LNCaP clone FGC (cell line): ENCODE data around the gene PIGU.

ENCODE experiments used
- DNase-seq: peaks from one replicate; pipeline ENCODE4 v3.0.0-alpha.2; 2011; ENCODE audit warnings: low read depth
- H3K4me3 ChIP-seq: 2 replicates; pipeline ENCODE4 v1.5.1; 2011; ENCODE audit warnings: mild to moderate bottlenecking, low read depth, low read length, control low read depth
- TF ChIP-seq, protein P1 (sequence below): IDR thresholded peaks from 2 replicates; pipeline ENCODE4 v1.5.1; 2012; ENCODE audit warnings: mild to moderate bottlenecking; ENCODE audit not compliant: control insufficient read depth, insufficient read depth; ENCODE audit errors: extremely low read depth

Gene PIGU

DNA sequence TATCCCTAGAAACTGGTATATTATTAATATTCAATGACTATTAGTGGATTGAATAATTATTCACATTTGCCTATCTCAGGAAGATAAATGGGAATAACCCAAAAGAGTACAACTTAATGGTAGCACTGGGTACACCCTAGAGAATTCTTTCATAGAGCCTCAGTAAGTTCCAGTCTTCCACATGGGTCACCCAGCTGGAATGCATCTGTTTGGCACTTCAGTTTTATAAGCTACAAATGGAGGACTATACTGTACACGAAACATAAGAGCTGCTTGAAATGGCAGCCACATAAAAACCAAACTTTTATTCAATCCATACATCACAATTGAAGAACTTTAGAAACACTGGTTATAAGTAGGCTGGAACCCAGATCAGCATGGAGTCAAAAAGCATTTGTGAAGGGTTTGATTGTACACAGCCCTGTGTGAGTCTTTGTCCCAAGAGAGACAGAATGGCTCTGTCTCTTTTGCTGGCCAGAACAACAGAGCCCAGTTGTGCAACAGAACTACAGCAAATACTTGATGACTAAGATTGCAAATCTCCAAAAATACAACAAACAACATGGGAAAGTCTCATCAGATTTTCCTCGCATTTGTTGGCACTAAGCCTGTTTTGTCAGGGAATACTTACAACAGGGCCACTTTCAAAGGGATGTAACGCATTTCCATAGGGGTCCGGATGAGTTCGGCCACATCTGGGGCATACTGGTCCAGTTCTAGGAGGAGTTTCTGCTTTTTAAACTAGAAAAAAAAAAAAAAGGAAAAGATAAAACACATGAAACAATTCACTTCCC is 39.5 kb downstream of the PIGU start:
- no peak overlapping the region for H3K4me3 ChIP-seq
- TF ChIP-seq, protein P1, sequence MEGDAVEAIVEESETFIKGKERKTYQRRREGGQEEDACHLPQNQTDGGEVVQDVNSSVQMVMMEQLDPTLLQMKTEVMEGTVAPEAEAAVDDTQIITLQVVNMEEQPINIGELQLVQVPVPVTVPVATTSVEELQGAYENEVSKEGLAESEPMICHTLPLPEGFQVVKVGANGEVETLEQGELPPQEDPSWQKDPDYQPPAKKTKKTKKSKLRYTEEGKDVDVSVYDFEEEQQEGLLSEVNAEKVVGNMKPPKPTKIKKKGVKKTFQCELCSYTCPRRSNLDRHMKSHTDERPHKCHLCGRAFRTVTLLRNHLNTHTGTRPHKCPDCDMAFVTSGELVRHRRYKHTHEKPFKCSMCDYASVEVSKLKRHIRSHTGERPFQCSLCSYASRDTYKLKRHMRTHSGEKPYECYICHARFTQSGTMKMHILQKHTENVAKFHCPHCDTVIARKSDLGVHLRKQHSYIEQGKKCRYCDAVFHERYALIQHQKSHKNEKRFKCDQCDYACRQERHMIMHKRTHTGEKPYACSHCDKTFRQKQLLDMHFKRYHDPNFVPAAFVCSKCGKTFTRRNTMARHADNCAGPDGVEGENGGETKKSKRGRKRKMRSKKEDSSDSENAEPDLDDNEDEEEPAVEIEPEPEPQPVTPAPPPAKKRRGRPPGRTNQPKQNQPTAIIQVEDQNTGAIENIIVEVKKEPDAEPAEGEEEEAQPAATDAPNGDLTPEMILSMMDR = no peak
- DNase-seq = no peak

DNA sequence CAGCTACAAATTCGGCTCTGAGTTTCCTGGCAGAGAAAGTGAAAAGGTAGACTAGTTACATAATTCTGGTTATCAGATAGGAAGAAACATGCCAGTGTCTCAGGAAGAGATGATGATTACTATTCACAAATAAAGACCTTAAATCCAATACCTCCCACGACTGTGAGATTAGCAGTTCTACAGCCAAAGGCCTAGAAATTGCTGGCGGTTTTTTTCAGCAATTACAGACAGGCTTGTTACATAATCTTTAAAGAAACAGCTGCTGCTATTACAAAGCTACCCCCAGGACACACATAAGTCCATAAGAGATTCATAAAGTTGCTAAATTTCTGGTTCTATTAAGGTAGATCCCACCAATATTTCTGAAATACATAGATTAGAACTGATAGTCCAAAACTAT is 40.2 kb downstream of the PIGU start:
- H3K4me3 ChIP-seq = no peak overlapping the region
- TF ChIP-seq, protein P1 = no peak
- DNase-seq = no peak

DNA sequence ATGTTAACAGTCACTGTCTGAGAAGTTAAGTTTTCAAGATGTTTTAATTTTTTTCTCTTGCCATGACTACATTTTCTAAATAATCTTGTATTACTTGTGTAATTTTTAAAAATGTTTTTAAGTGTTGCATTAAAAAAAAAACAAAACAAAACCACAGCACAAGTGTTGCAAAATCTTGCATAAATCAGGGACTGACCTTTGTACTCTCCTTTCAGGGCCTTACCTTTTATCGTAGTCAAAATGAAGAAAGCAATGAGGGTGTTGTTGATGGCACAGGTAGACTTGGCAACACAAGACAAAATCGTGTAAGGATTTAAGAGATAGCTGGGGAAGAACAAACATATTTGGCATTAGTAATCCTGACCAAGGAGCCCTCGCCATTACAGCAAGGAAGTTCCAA is 42.5 kb downstream of the PIGU start:
- TF ChIP-seq, protein P1 = no peak
- H3K4me3 ChIP-seq = no peak overlapping the region
- DNase-seq = no peak

DNA sequence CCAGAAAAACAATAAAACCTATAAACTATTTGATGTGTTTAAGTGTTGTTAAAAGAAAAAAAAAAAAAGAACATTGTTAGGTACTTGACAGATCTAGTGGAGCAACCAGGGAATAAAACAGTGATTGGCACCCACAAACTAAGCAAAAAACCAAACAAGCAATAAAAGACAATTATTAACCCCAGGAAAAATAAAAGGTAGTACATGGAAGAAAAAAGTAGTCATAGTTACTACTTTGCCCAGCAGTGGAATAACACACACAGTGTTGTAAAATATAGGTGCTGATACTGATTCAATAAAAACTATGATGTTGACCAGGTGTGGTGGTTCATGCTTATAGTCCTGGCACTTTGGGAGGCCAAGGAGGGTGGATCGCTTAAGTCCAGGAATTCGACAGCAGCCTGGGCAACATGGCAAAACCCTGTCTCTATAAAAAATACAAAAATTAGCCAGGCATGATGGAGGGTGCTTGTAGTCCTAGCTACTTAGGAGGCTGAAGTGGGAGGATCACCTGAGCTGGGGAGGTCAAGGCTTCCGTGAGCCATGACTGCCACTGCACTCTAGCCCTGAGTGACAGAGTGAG is 43.9 kb downstream of the PIGU start:
- DNase-seq = no peak
- H3K4me3 ChIP-seq = no peak overlapping the region
- TF ChIP-seq, protein P1 = no peak

DNA sequence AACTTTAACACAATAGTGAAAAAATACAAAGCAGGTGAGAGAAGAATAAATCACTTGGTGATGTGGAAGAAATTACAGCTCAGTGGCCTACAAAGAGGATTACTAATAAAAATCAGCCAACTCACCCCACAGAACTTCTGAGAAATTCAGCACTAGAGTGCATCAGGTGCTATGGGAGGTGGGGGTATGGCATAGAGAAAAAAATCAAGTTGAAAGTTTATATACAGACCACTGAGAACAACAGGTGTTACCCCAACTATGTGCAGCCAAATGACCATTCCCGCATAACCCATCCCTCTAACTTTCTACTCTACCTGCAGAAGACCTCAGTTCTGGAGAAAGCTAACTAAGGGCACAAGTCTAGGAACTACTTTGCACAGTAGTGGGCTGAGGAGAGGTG is 47.0 kb downstream of the PIGU start:
- H3K4me3 ChIP-seq = no peak overlapping the region
- TF ChIP-seq, protein P1 = no peak
- DNase-seq = no peak

DNA sequence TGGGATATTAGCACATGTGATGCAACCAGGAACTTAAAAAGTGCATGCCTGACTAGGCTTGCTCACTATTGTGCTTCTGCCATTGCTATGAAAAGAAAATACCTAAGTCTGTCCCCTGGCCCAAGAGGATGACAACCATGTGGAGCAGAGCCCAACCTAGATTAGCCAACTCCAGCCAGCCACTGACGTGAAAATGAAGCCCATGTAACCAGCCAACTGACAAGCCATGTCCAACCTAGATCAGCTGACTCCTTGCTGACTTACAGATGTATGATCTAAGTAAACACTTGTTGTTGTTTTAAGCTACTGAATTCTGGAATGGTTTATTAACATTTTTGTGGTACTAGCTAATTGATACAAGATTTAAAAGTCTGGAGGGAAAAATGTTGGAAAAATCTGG is 47.5 kb downstream of the PIGU start:
- H3K4me3 ChIP-seq = no peak overlapping the region
- TF ChIP-seq, protein P1 = no peak
- DNase-seq = no peak
